Activated CD8-positive, alpha-beta memory T cell treated with anti-CD3 and anti-CD28 coated beads, Interleukin-2, amount 10 ng/mL, durations not matched to agents 7 days and 5 days (primary cell): Measurements from ENCODE around the gene CLIP2. TPM values are rescaled to one million over a fixed set of nuclear protein-coding genes. Genes with fewer than 3 reads are reported as not detected.

Experiments used
- ATAC-seq: fragments of 150-1000 bp; cut with Tn5 transposase; one replicate; pipeline ENCODE4 v1.10.0; 2021; ENCODE audit warnings: moderate library complexity
- CTCF ChIA-PET: fragments of 350-600 bp; sonication (Branson Sonifier 250); formaldehyde crosslinking; loops from one replicate; lab custom pipeline; 2021; ENCODE audit warnings: antibody characterized with exemption; lab: Charles Lee
- DNase-seq: peaks from one replicate; pipeline ENCODE4 v3.0.0-alpha.2; 2020
- H3K27ac Mint-ChIP-seq: one replicate; pipeline ENCODE4 v1.8.0; 2021; ENCODE audit warnings: mild to moderate bottlenecking, mixed read lengths
- H3K27me3 Mint-ChIP-seq: one replicate; pipeline ENCODE4 v1.8.0; 2021; ENCODE audit warnings: mixed read lengths
- H3K36me3 Mint-ChIP-seq: one replicate; pipeline ENCODE4 v1.8.0; 2021; ENCODE audit warnings: mild to moderate bottlenecking, mixed read lengths
- H3K4me1 Mint-ChIP-seq: one replicate; pipeline ENCODE4 v1.8.0; 2021; ENCODE audit warnings: mixed read lengths
- H3K4me3 Mint-ChIP-seq: one replicate; pipeline ENCODE4 v1.8.0; 2021; ENCODE audit warnings: mild to moderate bottlenecking, moderate library complexity, mixed read lengths
- H3K9me3 Mint-ChIP-seq: one replicate; pipeline ENCODE4 v1.8.0; 2022; ENCODE audit warnings: low read depth, mixed read lengths
- total RNA-seq, 2 experiments: library from RNA; stranded (reverse); gene quantifications; one replicate each; pipeline ENCODE4 v1.2.3, GENCODE V29; 2021

The CLIP2 gene
- total RNA-seq, 2 experiments from 2014 or later, result 1.9 to 4.6 TPM

DNA sequence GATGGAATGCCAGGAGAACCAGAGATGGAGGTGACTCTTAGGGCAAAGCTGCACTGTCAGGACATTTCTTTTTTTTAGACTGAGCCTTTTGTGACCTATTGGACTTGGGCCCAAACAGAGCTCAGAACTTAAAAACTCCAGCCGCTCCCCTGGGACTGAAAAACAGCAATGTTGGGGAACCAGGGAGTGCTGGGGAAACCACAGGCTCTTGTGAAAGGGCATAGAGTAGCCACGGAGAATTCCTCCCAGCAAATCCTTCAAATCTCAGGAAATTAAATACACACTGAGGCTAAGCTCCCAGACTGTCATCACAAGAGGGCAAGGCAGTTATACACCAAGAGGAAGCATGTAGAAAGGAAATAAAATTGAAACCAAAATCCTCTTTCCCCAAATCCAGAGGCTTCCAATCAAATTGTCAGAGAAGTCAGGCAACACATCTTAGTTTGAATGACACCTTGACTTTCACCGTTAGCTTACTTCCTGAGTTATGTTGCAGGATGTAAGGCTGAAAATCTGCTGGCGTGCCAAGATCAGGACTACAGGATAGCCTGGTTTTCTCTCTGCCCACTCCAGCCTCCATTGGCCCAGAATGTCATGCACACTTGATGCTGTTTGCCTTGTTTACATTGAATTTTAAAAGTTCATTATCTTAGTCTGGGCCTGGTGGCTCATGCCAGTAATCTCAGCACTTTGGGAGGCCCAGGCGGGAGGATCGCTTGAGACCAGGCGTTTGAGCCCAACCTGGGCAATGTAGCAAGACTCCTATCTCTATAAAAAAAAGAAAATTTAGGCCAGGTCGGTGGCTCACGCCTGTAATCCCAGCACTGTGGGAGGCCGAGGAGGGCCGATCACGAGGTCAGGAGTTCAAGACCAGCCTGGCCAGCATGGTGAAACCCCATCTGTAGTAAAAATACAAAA is 32.5 kb upstream of the CLIP2 start:
- H3K4me1 Mint-ChIP-seq, result peaks cover 29% of the 10 kb centered on the region
- no peak for DNase-seq
- H3K36me3 Mint-ChIP-seq, result peaks cover 6% of the 10 kb centered on the region
- no peak for ATAC-seq
- H3K9me3 Mint-ChIP-seq, result no peaks in the 10 kb centered on the region
- no peak overlapping the region for H3K4me3 Mint-ChIP-seq
- peaks cover 2% of the 10 kb centered on the region for H3K27me3 Mint-ChIP-seq
- CTCF ChIA-PET, result interaction anchor here (1.2 to 2.4 kb wide), 4 partner anchors 12 to 144 kb away, joined by 3 to 13 read pairs (median 5); no protein-coding TSS in a partner anchor
- peak overlapping the region; percentile 35 for H3K27ac Mint-ChIP-seq

DNA sequence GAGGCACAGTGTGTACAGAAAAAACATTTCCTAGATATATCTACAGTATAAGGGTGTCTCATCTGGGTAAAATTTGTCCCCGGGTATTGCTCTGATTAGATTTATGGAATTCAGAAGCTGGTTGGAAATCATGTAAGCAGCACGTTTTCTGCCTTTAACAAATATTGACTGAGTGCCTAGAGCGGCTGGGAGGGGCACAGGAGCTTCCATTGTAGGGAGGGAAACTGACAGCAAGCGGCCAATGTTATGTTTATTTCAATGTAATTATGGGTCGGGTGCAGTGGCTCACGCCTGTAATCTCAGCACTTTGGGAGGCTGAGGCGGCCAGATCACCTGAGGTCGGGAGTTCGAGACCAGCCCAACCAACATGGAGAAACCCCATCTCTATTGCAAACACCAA is 30.6 kb upstream of the CLIP2 start:
- Mint-ChIP-seq H3K36me3 (no peaks in the 10 kb centered on the region), H3K27me3 (peaks cover 2% of the 10 kb centered on the region), H3K4me3 (no peak overlapping the region), H3K4me1 (peaks cover 17% of the 10 kb centered on the region), H3K27ac (no peak overlapping the region), H3K9me3 (no peaks in the 10 kb centered on the region)
- CTCF ChIA-PET, result interaction anchor here (1.2 to 2.4 kb wide), 3 partner anchors 17 to 53 kb away, joined by 3 to 13 read pairs (median 4); no protein-coding TSS in a partner anchor
- no peak for DNase-seq
- ATAC-seq, result no peak

DNA sequence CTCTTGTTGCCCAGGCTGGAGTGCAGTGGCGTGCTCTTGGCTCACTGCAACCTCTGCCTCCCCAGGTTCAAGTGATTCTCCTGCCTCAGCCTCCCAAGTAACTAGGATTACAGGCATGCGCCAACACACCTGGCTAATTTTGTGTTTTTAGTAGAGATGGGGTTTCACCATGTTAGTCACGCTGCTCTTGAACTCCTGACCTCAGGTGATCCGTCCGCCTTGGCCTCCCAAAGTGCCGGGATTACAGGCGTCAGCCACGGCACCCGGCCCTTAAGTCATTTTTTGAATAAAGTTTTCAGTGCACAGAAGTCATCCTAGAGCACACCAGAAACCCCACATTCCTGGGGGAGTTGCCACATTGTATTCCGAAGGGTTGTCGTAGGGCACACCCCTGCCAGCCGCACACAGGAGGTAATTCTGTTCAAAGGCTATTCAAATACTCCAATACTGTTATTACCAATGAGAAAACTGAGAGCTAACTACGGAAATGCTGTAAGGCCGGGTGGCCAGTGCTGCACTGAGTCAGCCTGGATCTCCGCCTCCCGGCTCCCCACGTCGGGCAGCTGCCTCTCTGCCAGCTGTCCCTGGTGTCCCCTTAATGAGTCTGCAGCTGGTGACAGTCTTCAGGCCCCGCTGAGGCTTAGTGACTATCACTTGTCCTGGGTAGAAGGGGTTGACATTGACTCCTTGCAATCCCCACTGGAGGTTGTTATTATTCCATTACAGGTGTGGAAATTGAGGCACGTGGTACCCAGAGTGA is 26.4 kb upstream of the CLIP2 start:
- DNase-seq, result no peak
- ATAC-seq, result no peak
- H3K4me1 Mint-ChIP-seq, result peaks cover 2% of the 10 kb centered on the region
- H3K4me3 Mint-ChIP-seq, result no peak overlapping the region
- CTCF ChIA-PET, result interaction anchor here (2.3 kb wide), 1 partner anchor 56 kb away, joined by 8 read pairs; no protein-coding TSS in a partner anchor
- H3K36me3 Mint-ChIP-seq, result no peaks in the 10 kb centered on the region
- peaks cover 11% of the 10 kb centered on the region for H3K27me3 Mint-ChIP-seq
- H3K27ac Mint-ChIP-seq, result no peak overlapping the region
- no peaks in the 10 kb centered on the region for H3K9me3 Mint-ChIP-seq

DNA sequence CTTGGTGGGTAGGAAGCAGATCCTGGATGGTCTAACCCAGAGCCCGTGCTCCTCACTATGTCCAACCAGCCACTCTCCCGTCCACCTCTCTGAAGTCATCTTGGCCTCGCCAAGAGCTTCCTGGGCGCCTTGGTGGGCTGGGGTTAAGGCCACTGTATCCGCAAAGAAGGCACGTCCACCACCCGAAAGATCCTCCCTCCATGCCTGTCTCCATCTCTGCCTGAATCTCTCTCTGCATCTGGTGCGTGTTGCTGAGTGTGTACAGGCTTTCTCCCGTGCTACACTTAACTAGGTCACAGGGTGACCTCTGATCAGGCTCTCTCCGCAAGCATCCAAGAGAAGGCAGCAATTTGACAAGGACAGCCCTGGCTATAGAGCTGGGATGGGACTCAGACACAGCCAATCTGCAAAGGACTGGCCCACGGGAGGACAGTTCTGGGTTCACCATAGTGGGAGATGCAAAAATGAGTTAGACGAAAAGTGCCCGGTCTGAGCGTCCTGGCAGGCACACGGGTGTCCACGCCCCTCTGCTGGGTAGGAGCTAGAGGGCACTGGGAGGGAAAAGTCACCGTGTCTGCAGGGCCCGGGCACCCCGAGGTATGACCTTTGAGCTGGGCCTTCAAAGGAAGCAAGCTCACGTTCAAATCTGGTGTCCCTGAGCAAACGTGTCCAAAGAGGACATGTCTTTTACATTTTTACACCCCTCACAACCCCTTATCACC is 25.6 kb upstream of the CLIP2 start:
- CTCF ChIA-PET, result interaction anchor here (0.6 to 2.3 kb wide), 2 partner anchors 57 to 123 kb away, joined by 3 to 8 read pairs; no protein-coding TSS in a partner anchor
- Mint-ChIP-seq H3K27me3 (peaks cover 16% of the 10 kb centered on the region), H3K36me3 (no peaks in the 10 kb centered on the region), H3K9me3 (no peaks in the 10 kb centered on the region), H3K4me1 (peaks cover 2% of the 10 kb centered on the region), H3K4me3 (no peak overlapping the region), H3K27ac (no peak overlapping the region)
- ATAC-seq, result no peak
- no peak for DNase-seq

GRCh38 chr7:74266191-74266963 is 22.8 kb upstream of the CLIP2 start:
- Mint-ChIP-seq H3K27ac (no peak overlapping the region), H3K36me3 (no peaks in the 10 kb centered on the region), H3K27me3 (peaks cover 20% of the 10 kb centered on the region), H3K9me3 (no peaks in the 10 kb centered on the region), H3K4me1 (peaks cover 4% of the 10 kb centered on the region), H3K4me3 (no peak overlapping the region)
- CTCF ChIA-PET, result no interaction called here
- no peak for ATAC-seq
- no peak for DNase-seq

- CTCF ChIA-PET, result interaction anchor here (0.7 to 5.7 kb wide), 5 partner anchors 8 to 133 kb away, joined by 3 to 28 read pairs (median 3); partner anchors contain the start of gene CLIP2
- ATAC-seq (no peak), DNase-seq (no peak)
- Mint-ChIP-seq H3K9me3 (no peaks in the 10 kb centered on the region), H3K4me3 (no peak overlapping the region), H3K27ac (no peak overlapping the region), H3K27me3 (peaks cover 20% of the 10 kb centered on the region), H3K36me3 (no peaks in the 10 kb centered on the region), H3K4me1 (peaks cover 19% of the 10 kb centered on the region)
Observed at GRCh38 chr7:74267756-74268565, 21.2 kb upstream of the CLIP2 start.

- H3K4me3 Mint-ChIP-seq, result peak overlapping the region; percentile 77
- peaks cover 18% of the 10 kb centered on the region for H3K27me3 Mint-ChIP-seq
Observed at GRCh38 chr7:74269757-74270277, 19.4 kb upstream of the CLIP2 start.

GRCh38 chr7:74271742-74272141 is 17.5 kb upstream of the CLIP2 start:
- Mint-ChIP-seq H3K27me3 (peaks cover 13% of the 10 kb centered on the region), H3K36me3 (no peaks in the 10 kb centered on the region), H3K27ac (peak overlapping the region; percentile 67), H3K9me3 (no peaks in the 10 kb centered on the region), H3K4me3 (no peak overlapping the region), H3K4me1 (peaks cover 17% of the 10 kb centered on the region)
- CTCF ChIA-PET, result interaction anchor here (5.7 kb wide), 1 partner anchor 17 kb away, joined by 28 read pairs; the partner anchor contains the start of gene CLIP2
- DNase-seq (no peak), ATAC-seq (no peak)

More at GRCh38 chr7:74269757-74270277, 19.4 kb upstream of the CLIP2 start:
- DNase-seq (peak; percentile 76), ATAC-seq (peak; percentile 83)
- H3K27ac Mint-ChIP-seq, result no peak overlapping the region
- H3K36me3 Mint-ChIP-seq, result no peaks in the 10 kb centered on the region
- no peaks in the 10 kb centered on the region for H3K9me3 Mint-ChIP-seq
- CTCF ChIA-PET, result interaction anchor here (5.7 kb wide), 1 partner anchor 18 kb away, joined by 28 read pairs; the partner anchor contains the start of gene CLIP2
- peaks cover 19% of the 10 kb centered on the region for H3K4me1 Mint-ChIP-seq

DNA sequence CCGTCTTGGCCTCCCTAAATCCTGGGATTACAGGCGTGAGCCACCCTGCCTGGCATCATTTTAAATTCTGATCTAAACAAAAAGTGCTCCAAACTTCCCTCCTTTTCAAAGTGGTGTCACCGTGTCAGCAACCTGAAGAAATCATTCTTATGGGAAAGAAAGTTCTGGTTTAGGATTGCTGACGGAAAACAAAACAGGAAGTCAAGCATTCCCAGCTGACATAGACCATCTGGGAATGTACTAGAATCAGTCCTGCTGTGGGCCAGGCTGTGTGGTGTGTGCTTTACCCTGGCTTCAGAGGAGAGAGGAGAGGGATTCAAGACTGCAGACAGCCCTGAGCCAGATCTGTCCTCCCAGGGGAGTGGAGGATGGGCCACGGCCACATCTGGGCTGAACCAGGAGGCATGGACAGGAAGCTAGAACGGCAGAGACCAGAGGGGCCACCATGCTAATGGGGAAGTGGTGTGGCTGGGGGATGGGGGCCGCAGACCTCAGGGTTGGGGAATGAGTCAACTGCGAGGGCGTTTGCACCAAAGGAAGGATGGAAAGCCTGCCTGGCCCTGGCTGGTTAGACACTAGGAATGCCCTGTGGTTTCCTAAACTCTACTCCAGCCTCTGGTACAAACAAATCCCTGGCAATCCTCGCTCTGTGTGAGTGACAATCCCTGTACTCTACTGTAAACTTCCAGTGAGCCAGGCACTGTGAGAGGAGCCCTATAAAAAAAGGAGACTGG is 16.7 kb upstream of the CLIP2 start:
- peak overlapping the region; percentile 60 for H3K27ac Mint-ChIP-seq
- ATAC-seq (peak; percentile 68), DNase-seq (peak; percentile 84)
- H3K4me1 Mint-ChIP-seq, result peaks cover 17% of the 10 kb centered on the region
- CTCF ChIA-PET, result interaction anchor here (0.6 to 5.7 kb wide), 3 partner anchors 16 to 74 kb away, joined by 3 to 28 read pairs (median 3); partner anchors contain the start of gene CLIP2
- H3K36me3 Mint-ChIP-seq, result no peaks in the 10 kb centered on the region
- H3K4me3 Mint-ChIP-seq, result no peak overlapping the region
- H3K9me3 Mint-ChIP-seq, result no peaks in the 10 kb centered on the region
- peaks cover 13% of the 10 kb centered on the region for H3K27me3 Mint-ChIP-seq

- CTCF ChIA-PET, result interaction anchor here (0.9 to 2.6 kb wide), 7 partner anchors 11 to 126 kb away, joined by 3 to 14 read pairs (median 8); partner anchors contain the start of gene CLIP2
- H3K4me3 Mint-ChIP-seq, result no peak overlapping the region
- ATAC-seq (no peak), DNase-seq (no peak)
- H3K9me3 Mint-ChIP-seq, result no peaks in the 10 kb centered on the region
- no peak overlapping the region for H3K27ac Mint-ChIP-seq
- peaks cover 5% of the 10 kb centered on the region for H3K27me3 Mint-ChIP-seq
- H3K4me1 Mint-ChIP-seq, result peaks cover 17% of the 10 kb centered on the region
- no peaks in the 10 kb centered on the region for H3K36me3 Mint-ChIP-seq
Observed at GRCh38 chr7:74275401-74275881, 13.8 kb upstream of the CLIP2 start.
